Stimulated activated CD4-positive, alpha-beta T cell treated with anti-CD3 and anti-CD28 coated beads, Interleukin-1b, Interleukin-23, amount 100 ng/mL, for 48 hours (primary cell): Measurements from ENCODE around the gene TAF13.
"Not testable (repeated sequence)": the region's sequence is repeated elsewhere in the genome, so short reads cannot be mapped to it uniquely, and the experiment has no call there.

Source experiments
- DNase-seq: peaks from one replicate; pipeline ENCODE4 v3.0.0-alpha.2; 2020

The TAF13 gene

DNA sequence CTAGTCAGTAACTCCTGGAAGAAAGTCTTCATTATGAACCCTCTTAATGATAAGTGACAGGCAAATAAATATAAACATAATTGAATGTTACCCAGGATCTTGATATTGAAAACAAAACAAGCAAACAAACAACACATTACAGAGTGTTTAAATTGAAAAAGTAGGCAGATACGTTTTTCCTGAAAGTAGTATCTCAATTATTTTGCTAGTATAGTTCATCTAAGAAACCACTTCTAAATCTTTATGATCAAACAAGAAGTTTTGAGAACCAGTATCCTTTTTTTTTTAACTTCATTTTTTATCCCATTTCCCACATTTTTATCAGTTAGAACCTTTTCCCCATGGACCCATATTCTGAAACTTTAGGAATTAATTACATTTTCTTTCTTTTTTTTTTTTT is 30.2 kb downstream of the TAF13 start:
- DNase-seq: no peak

DNA sequence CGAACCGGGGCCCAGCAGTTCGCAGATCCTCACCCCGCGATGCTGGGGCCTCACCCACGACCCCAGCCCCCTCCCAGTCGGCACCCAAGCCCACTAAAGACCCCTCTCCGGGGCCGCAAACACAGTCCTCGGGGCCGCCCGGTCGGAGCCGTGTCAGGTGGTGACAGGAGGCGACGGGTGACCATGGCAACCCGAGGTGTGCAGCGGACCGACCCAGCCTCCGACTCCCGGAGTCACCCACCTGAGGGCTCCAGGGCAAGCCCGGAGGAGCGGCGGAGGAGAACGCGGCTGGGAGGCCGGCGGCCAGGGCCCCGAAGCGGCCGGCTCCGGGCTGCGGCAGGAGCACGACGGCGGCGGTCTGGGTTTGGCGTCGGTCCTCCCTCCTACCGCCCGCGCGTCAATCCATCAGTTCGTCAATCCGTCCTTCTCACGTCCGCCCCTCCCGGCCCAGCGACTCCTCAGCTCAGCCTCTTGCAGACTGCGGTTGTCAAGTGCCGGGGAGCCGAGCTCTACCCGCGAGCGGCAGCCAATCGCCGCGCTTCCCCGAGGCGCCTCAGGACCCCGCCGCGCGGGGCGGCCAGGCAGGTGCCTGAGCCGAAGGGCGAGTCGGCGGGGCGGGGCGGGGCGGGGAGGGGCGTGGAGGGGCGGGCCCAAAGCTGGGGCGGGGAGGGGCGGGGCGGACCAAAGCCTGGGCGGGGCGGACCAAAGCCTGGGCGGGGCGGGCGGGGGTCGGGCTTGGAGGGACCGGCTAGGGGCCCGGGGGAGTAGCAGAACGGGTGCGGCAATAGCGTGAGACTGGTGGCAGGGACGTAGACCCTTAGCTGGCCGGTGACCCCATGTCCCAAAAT is 34.0 kb downstream of the TAF13 start, which contains the start of gene WDR47:
TSS of gene WDR47 (minus strand) at position 482 of the 848 bp plus-strand sequence. CDS start 18,590 bp downstream, outside the sequence.
- peak; percentile 97 for DNase-seq

DNA sequence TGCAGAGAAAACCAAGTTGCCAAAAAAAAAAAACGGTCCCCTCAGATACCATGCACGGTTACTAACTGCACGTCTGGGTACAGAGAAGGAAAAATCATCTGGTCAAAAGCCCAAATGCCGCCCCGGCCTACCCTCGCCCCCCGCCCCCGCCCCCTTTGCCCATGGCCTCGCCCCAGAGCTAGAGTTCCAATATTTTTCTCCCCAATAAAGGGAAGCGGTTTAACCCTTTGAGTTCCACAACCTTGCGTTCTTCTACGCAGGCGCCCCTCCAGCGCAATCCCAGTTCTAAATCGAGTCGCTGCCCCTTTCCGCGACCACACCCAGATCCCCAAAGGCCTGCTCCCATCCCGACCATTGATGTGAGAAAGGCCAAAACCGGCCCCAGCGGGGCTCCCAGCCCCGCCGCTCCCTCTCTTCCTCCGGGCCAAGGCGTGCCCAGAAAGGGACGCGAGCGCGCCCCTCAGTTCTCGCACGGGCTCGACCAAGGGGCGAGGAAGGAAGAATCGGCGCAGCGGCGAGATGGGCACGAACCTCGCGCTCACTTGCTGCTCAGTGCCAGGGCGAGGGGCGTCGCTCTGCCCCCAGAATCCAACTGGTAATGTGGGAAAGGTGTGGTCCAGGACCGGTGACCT is 34.7 kb downstream of the TAF13 start:
- DNase-seq: peak; percentile 8

DNA sequence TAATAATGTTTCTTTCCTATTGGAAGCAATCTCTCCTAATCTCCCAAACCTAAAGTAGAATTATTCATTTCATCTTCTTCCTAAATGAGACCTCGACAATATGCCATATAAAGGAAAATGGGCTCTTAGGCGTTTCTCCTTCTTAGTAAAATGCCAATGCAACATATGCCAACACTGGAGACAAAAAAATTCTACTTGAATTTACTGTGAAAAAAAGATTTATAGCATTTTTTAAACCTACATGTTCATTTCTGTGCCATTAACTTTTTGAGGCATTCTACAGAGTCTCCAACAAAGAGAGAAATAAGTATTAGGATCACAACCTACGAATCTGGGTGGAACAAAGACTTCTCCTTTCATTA is 35.2 kb downstream of the TAF13 start:
- no peak for DNase-seq

- DNase-seq: no peak
Measured at GRCh38 chr1:109034382-109034781, 41.4 kb downstream of the TAF13 start.

GRCh38 chr1:109029493-109029892 is 46.3 kb downstream of the TAF13 start:
- DNase-seq: not testable (repeated sequence)

- DNase-seq: no peak
Measured at GRCh38 chr1:109027841-109028240, 48.0 kb downstream of the TAF13 start.

DNA sequence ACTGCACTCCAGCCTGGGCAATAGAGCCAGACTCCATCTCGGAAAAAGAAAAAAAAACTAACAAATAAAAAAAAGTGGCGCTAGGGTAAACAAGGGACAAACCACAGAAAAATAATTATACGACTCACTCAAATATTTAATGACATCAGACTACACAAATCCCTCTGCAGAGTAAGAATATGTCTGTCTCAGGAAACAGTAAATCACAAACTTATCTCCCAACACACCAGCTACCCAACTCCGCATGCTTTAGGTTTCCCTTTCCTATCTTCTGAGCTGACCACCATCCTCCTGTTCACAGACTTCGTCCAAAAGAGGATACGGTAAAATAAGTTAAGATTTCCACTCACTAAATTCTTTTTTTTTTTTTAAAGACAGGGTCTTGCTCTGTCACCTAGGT is 50.1 kb downstream of the TAF13 start:
- DNase-seq: no peak

- no peak for DNase-seq
Measured at GRCh38 chr1:109024646-109025045, 51.2 kb downstream of the TAF13 start.

- no peak for DNase-seq
Measured at GRCh38 chr1:109020693-109021257, 55.0 kb downstream of the TAF13 start.

DNA sequence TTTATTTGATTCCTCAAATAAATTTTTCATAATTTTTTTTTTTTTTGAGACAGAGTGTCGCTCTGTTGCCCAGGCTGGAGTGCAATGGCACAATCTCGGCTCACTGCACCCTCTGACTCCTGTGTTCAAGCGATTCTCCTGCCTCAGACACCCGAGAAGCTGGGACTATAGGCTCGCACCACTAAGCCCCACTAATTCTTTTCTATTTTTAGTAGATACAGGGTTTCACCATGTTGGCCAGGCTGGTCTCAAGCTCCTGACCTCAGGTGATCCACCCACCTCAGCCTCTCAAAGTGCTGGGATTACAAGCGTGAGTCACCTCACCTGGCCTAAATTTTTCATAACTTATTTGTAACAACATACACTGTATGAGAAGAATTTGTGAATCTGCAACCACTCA is 58.1 kb downstream of the TAF13 start:
- DNase-seq: not testable (repeated sequence)

GRCh38 chr1:109017134-109017533 is 58.7 kb downstream of the TAF13 start:
- no peak for DNase-seq
